GM12878 (cell line): ENCODE results near the gene SLC25A26. TPM values are rescaled to one million over a fixed set of nuclear protein-coding genes. Genes with fewer than 3 reads are reported as not detected.

Source experiments
- ATAC-seq: fragments of 200-7000 bp; cut with Tn5 transposase; 3 replicates; pipeline ENCODE4 v1.9.1; 2020; ENCODE audit warnings: mild to moderate bottlenecking, moderate library complexity
- BruUV-seq: library from RNA; stranded (reverse); fragments of 400-500 nt; replicated peaks from 2 replicates; lab custom pipeline; 2021; lab: Mats Ljungman, UMichigan
- CTCF ChIA-PET: fragments of 300-600 bp; sonication (Branson Sonifier 250); formaldehyde crosslinking; extraction: SDS; loops from one replicate; lab custom pipeline; 2021; ENCODE audit warnings: inconsistent platforms; lab: Yijun Ruan, JAX
- POLR2A ChIA-PET: fragments of 350-600 bp; formaldehyde crosslinking; extraction: SDS; loops from one replicate; lab custom pipeline; 2021; ENCODE audit warnings: inconsistent platforms; lab: Charles Lee
- RAD21 ChIA-PET: fragments of 300-600 bp; sonication (Branson Sonifier 250); formaldehyde crosslinking; loops from one replicate; lab custom pipeline; 2023; ENCODE audit warnings: antibody characterized with exemption; ENCODE audit not compliant: unreplicated experiment; lab: Charles Lee
- SMC1A ChIA-PET: fragments of 300-600 bp; sonication (Branson Sonifier 250); formaldehyde crosslinking; loops from one replicate; lab custom pipeline; 2023; ENCODE audit not compliant: unreplicated experiment, uncharacterized antibody; lab: Charles Lee
- DNase-seq: peaks from one replicate; pipeline ENCODE4 v3.0.0-alpha.2; 2011; ENCODE audit warnings: low read depth, low spot score
- FAIRE-seq: peaks from 3 replicates; lab custom pipeline; 2011; peaks lifted over from hg19 to GRCh38; lab: Jason Lieb, UNC
- H2AFZ ChIP-seq: 2 replicates; pipeline ENCODE4 v1.6.0; 2011; ENCODE audit warnings: low read depth, low read length, control low read depth; ENCODE audit not compliant: control insufficient read depth
- H3K27ac ChIP-seq: 2 replicates; pipeline ENCODE4 v1.5.1; 2011; ENCODE audit warnings: control low read depth; ENCODE audit not compliant: control insufficient read depth, insufficient read depth
- H3K27me3 ChIP-seq, 2 experiments: replicated peaks in 1 of 2; 2 replicates each; pipeline versions ENCODE4 v1.6.0 to v1.6.1; 2011; ENCODE audit warnings: low read length in 1 of 2; ENCODE audit not compliant: control insufficient read depth in 2 of 2, insufficient read depth in 2 of 2
- H3K36me3 ChIP-seq, 2 experiments: 2 replicates each; pipeline ENCODE4 v1.5.1; 2011; ENCODE audit warnings: low read length in 1 of 2; ENCODE audit not compliant: control insufficient read depth in 2 of 2, insufficient read depth in 2 of 2
- H3K4me1 ChIP-seq: 2 replicates; pipeline ENCODE4 v1.6.1; 2011; ENCODE audit warnings: mild to moderate bottlenecking, low read length, moderate library complexity, mixed read lengths; ENCODE audit not compliant: control insufficient read depth, insufficient read depth
- H3K4me2 ChIP-seq: 2 replicates; pipeline ENCODE4 v1.6.0; 2011; ENCODE audit warnings: control low read depth; ENCODE audit not compliant: control insufficient read depth, insufficient read depth
- H3K4me3 ChIP-seq: fragments of 200-600 bp; sonication (generic); 2 replicates; pipeline ENCODE4 v1.5.1; 2016
- H3K79me2 ChIP-seq: 2 replicates; pipeline ENCODE4 v1.6.0; 2011; ENCODE audit warnings: low read length; ENCODE audit not compliant: control insufficient read depth, insufficient read depth
- H3K9ac ChIP-seq: 2 replicates; pipeline ENCODE4 v1.8.0; 2011; ENCODE audit warnings: low read length, control low read depth, mixed read lengths; ENCODE audit not compliant: control insufficient read depth, insufficient read depth
- H3K9me3 ChIP-seq: replicated peaks from 3 replicates; pipeline ENCODE4 v1.5.1; 2011; ENCODE audit warnings: mild to moderate bottlenecking, low read length; ENCODE audit not compliant: control insufficient read depth, insufficient read depth
- H4K20me1 ChIP-seq: 2 replicates; pipeline ENCODE4 v1.6.0; 2011; ENCODE audit not compliant: control insufficient read depth, insufficient read depth
- CBFB ChIP-seq: IDR thresholded peaks from 2 replicates; pipeline ENCODE4 v1.6.1; 2016; ENCODE audit warnings: antibody characterized with exemption, low read depth
- E4F1 ChIP-seq: fragments of 450-650 bp; IDR thresholded peaks from 2 replicates; pipeline ENCODE4 v1.6.1; 2018; ENCODE audit warnings: borderline replicate concordance, mild to moderate bottlenecking; ENCODE audit not compliant: partially characterized antibody
- FOS ChIP-seq: IDR thresholded peaks from 3 replicates; pipeline ENCODE4 v1.6.1; 2011; ENCODE audit warnings: borderline replicate concordance; ENCODE audit not compliant: insufficient read length; ENCODE audit errors: extremely low read depth
- MEF2B ChIP-seq: fragments of 450-650 bp; IDR thresholded peaks from 2 replicates; pipeline ENCODE4 v1.6.1; 2018; ENCODE audit warnings: mild to moderate bottlenecking, moderate library complexity; ENCODE audit not compliant: partially characterized antibody, poor library complexity, severe bottlenecking
- NBN ChIP-seq: fragments of 450-650 bp; IDR thresholded peaks from 2 replicates; pipeline ENCODE4 v1.6.1; 2016
- NRF1 ChIP-seq: conservative IDR thresholded peaks from 2 replicates; pipeline ENCODE4 v1.6.1; 2011; ENCODE audit warnings: mild to moderate bottlenecking, low read depth, low read length, improper control_type of control experiment
- POLR2A ChIP-seq: IDR thresholded peaks from 2 replicates; pipeline ENCODE4 v1.6.1; 2011; ENCODE audit warnings: low read depth, mild to moderate bottlenecking, low read length
- RELA ChIP-seq: fragments of 450-650 bp; IDR thresholded peaks from 2 replicates; pipeline ENCODE4 v1.8.0; 2014; ENCODE audit warnings: borderline replicate concordance; ENCODE audit not compliant: partially characterized antibody
- RFX5 ChIP-seq: IDR thresholded peaks from 2 replicates; pipeline ENCODE4 v1.6.1; 2011; ENCODE audit warnings: low read depth, low read length, improper control_type of control experiment
- SIN3A ChIP-seq: IDR thresholded peaks from 2 replicates; pipeline ENCODE4 v1.6.1; 2012; ENCODE audit warnings: low read depth, low read length, improper control_type of control experiment
- SMAD1 ChIP-seq: fragments of 450-650 bp; IDR thresholded peaks from 2 replicates; pipeline ENCODE4 v1.6.1; 2018; ENCODE audit warnings: mild to moderate bottlenecking, low read depth; ENCODE audit not compliant: partially characterized antibody
- ZNF274 ChIP-seq: IDR thresholded peaks from one replicate; pipeline ENCODE4 v1.8.0; 2011; ENCODE audit not compliant: insufficient read length, insufficient read depth
- ZNF622 ChIP-seq: fragments of 450-650 bp; IDR thresholded peaks from 2 replicates; pipeline ENCODE4 v1.6.1; 2017; ENCODE audit warnings: mild to moderate bottlenecking, inconsistent platforms
- WGBS: methylation state at CpG from one replicate; pipeline ENCODE4 v1.1.6; 2016; ENCODE audit warnings: low lambda C conversion rate; ENCODE audit not compliant: insufficient replicate concordance, insufficient coverage; ENCODE audit errors: missing lambda C conversion rate; 5-methylcytosine and 5-hydroxymethylcytosine counted together
- in situ Hi-C: fragments of 300-500 bp; cut with MboI; formaldehyde crosslinking; loops from 9 replicates; pipeline ENCODE4 v1.14.3; 2018; ENCODE audit warnings: mixed read lengths
- intact Hi-C: fragments of 100-400 bp; cut with micrococcal nuclease; formaldehyde crosslinking; loops from one replicate; pipeline ENCODE4 v1.14.2; 2022; ENCODE audit not compliant: unreplicated experiment
- polyA plus RNA-seq, 11 experiments: library from polyadenylated mRNA; depleted of rRNA in 4 of 11; unstranded in 6 of 11; stranded (reverse) in 5 of 11; fragments of >200 nt; fragmentation: Nextera tagmentation in 4 of 11; fragmentation: Illumina TruSeq in 1 of 11; extraction: Ambion mirVana in 4 of 11; extraction: Trizol in 1 of 11; gene quantifications; 1 replicate in 1 of 11; 2 replicates in 10 of 11; pipeline versions ENCODE4 v1.2.1 to v1.2.3, GENCODE V29; 2011 to 2016; ENCODE audit warnings: inconsistent platforms in 2 of 11, missing spikeins in 2 of 11, low read depth in 1 of 11
- total RNA-seq, 4 experiments: library from RNA; depleted of rRNA in 3 of 4; stranded (reverse); fragments of >200 nt in 3 of 4; fragmentation: Illumina TruSeq in 1 of 4; extraction: Trizol in 1 of 4; gene quantifications; 2 replicates each; pipeline versions ENCODE4 v1.2.1 to v1.2.3, GENCODE V29; 2013 to 2021

The SLC25A26 gene
- total and polyA plus RNA-seq, 10 of the 15 experiments (the other 5 are each of a cell fraction or from before 2014, with no cell fraction given) = 14.6 to 49.7 (median 24.9) TPM

- no peak for TF ChIP-seq ZNF274
- TF ChIP-seq SIN3A = no peak
- no peak for TF ChIP-seq NRF1
- TF ChIP-seq ZNF622 = no peak
- no peak for TF ChIP-seq POLR2A
- TF ChIP-seq SMAD1 = no peak
- no peak for TF ChIP-seq RFX5
- TF ChIP-seq NBN = no peak
- TF ChIP-seq RELA = no peak
Observed at GRCh38 chr3:66406163-66406562, 185.4 kb downstream of the SLC25A26 start (continued).

GRCh38 chr3:66406831-66407610, 186.2 kb downstream of the SLC25A26 start:
- no peak for TF ChIP-seq FOS
- TF ChIP-seq E4F1 = no peak
- no peak for TF ChIP-seq MEF2B
- TF ChIP-seq CBFB = no peak
- TF ChIP-seq RFX5 = no peak
- no peak overlapping the region for H3K9ac ChIP-seq
- no peaks in the 10 kb centered on the region for H3K4me1 ChIP-seq
- no peaks in the 10 kb centered on the region for H4K20me1 ChIP-seq
- ChIA-PET RAD21 (interaction anchor here (0.8 to 3.3 kb wide), 10 partner anchors 13 to 415 kb away, joined by 3 to 23 read pairs (median 4); no protein-coding TSS in a partner anchor), CTCF (interaction anchor here (0.7 to 10.7 kb wide), 30 partner anchors 9 to 422 kb away, joined by 3 to 149 read pairs (median 5); no protein-coding TSS in a partner anchor), POLR2A (no interaction called here), SMC1A (interaction anchor here (1.0 to 5.3 kb wide), 12 partner anchors 13 to 415 kb away, joined by 3 to 29 read pairs (median 8); no protein-coding TSS in a partner anchor)
- no peak overlapping the region for H3K4me3 ChIP-seq
- intact Hi-C loops = loop anchor here (1.0 to 5.0 kb wide), 2 partner anchors 130 to 409 kb away; no protein-coding TSS in a partner anchor
- in situ Hi-C loops = loop anchor here (5.0 kb wide), 1 partner anchor 410 kb away; no protein-coding TSS in a partner anchor
- H3K27me3 ChIP-seq = no peaks in the 10 kb centered on the region; a peak in 1 of 4 replicates
- no peaks in the 10 kb centered on the region; a peak in 1 of 4 replicates for H3K36me3 ChIP-seq
- FAIRE-seq (no peak), ATAC-seq (no peak), DNase-seq (no peak)
- no peak overlapping the region for H3K27ac ChIP-seq
- no peak overlapping the region for H2AFZ ChIP-seq
- no peaks in the 10 kb centered on the region for H3K9me3 ChIP-seq
- H3K79me2 ChIP-seq = no peaks in the 10 kb centered on the region
- 67% methylated on average over 17 of the region's 17 CpGs for WGBS
- no peak overlapping the region for H3K4me2 ChIP-seq
- BruUV-seq = no TSS peak
